Left ventricle myocardium inferior (tissue), 1 donor: ENCODE measurements around the gene SBF2. TPM values are rescaled to one million over a fixed set of nuclear protein-coding genes. Genes with fewer than 3 reads are reported as not detected.
A peak's percentile ranks its signal among the peaks of the same experiment; 100 is the strongest.

ENCODE experiments used
- DNase-seq: peaks from one replicate; pipeline ENCODE4 v3.0.0-alpha.2; 2020
- H3K27ac ChIP-seq: fragments of 200-600 bp; replicated peaks from 2 replicates; pipeline ENCODE4 v1.8.0; 2021
- H3K27me3 ChIP-seq: fragments of 200-600 bp; 2 replicates; pipeline ENCODE4 v1.8.0; 2021; ENCODE audit warnings: low read depth
- H3K36me3 ChIP-seq: fragments of 200-600 bp; 2 replicates; pipeline ENCODE4 v1.8.0; 2021
- H3K4me1 ChIP-seq: fragments of 200-600 bp; 2 replicates; pipeline ENCODE4 v1.8.0; 2021
- H3K4me3 ChIP-seq: fragments of 200-600 bp; 2 replicates; pipeline ENCODE4 v1.8.0; 2021; ENCODE audit warnings: mild to moderate bottlenecking, moderate library complexity
- H3K9me3 ChIP-seq: fragments of 200-600 bp; replicated peaks from 2 replicates; pipeline ENCODE4 v1.8.0; 2021
- CTCF ChIP-seq: fragments of 200-600 bp; IDR thresholded peaks from 2 replicates; pipeline ENCODE4 v1.8.0; 2021; ENCODE audit warnings: antibody characterized with exemption, mild to moderate bottlenecking, borderline replicate concordance
- intact Hi-C: fragments of 100-400 bp; cut with micrococcal nuclease; formaldehyde crosslinking; loops from one replicate; pipeline ENCODE4 v1.11.0; 2022
- total RNA-seq: library from RNA; stranded (reverse); fragmentation: NEBNext Ultra II Directional; extraction: Animal tissue kit (Norgen Biotek cat#: 25700); gene quantifications from one replicate; pipeline ENCODE4 v1.2.1, GENCODE V29; 2021
- donor health status: DM: no; HTN: yes; CAD: no; lungs with severe emphysema.

The SBF2 gene
- total RNA-seq, 1 donor from 2014 or later, result 17.8 TPM

DNA sequence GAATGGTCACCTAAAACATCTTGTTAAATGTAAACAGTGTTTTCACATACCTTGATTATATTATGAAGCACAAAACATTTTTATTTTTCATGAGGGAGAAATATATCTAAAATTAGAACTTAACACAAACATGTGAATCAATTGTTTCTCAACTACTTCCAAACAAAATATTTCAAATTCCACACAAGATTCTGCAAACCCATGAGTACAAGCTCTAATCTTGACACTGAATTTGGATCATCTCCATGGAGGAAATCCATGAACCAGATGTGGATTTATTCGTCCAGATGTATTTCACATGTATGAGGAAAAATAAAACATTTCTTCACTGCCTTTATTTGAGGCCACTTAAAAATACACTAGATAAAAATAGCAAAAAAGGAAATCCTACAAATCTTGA lies 184.2 kb downstream of the SBF2 start:
- H3K4me3 ChIP-seq, result no peak overlapping the region

DNA sequence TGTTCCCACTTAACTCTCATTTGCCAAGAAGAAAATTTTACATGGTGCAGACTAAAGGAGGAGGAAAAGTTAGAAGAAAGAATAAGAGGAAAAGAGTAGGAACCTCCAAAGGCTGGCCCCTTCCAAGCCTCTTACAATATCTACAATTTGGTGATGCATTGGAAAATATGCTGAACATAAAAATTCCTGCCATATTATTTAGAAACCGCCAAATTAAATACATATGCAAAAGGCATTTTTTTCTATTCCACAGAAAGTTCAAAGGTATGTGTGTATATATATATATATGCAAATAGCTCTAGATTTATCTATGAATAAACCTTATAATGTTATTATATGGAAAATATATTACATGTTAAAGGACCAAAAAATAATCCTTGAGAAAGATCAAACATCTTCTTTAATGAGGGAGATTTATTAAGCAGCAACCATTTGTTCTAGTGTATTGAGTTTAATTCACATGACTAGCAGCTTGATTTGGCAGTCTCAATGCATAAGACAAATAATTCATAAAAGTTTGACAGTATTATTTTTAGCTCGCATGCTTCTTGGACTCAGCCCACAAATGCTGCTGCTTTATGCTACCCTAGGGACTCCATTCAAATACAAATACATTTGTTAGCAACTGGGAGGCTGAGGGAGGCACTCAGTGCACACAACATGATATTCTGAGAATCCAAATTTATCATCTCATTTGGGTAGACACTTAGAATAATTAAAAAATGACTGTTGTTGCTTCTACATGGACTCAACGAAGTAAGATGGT lies 184.9 kb downstream of the SBF2 start:
- TF ChIP-seq CTCF, result no peak
- Histone ChIP-seq H3K9me3 (no peaks in the 10 kb centered on the region), H3K36me3 (no peaks in the 10 kb centered on the region), H3K4me1 (peaks cover 33% of the 10 kb centered on the region), H3K27me3 (no peaks in the 10 kb centered on the region), H3K4me3 (no peak overlapping the region), H3K27ac (peak overlapping the region; percentile 76)
- no peak for DNase-seq
- intact Hi-C loops, result no loop called here

More for the DNA sequence above, 184.2 kb downstream of the SBF2 start:
- H3K27me3 ChIP-seq, result no peaks in the 10 kb centered on the region
- H3K36me3 ChIP-seq, result no peaks in the 10 kb centered on the region
- peak overlapping the region; percentile 76 for H3K27ac ChIP-seq
- TF ChIP-seq CTCF, result no peak
- peaks cover 33% of the 10 kb centered on the region for H3K4me1 ChIP-seq
- DNase-seq, result no peak
- H3K9me3 ChIP-seq, result no peaks in the 10 kb centered on the region
- intact Hi-C loops, result no loop called here

- no peaks in the 10 kb centered on the region for H3K36me3 ChIP-seq
- H3K27me3 ChIP-seq, result no peaks in the 10 kb centered on the region
- TF ChIP-seq CTCF, result no peak
- DNase-seq, result no peak
- H3K27ac ChIP-seq, result no peak overlapping the region
- peaks cover 33% of the 10 kb centered on the region for H3K4me1 ChIP-seq
- no peaks in the 10 kb centered on the region for H3K9me3 ChIP-seq
- intact Hi-C loops, result no loop called here
- H3K4me3 ChIP-seq, result no peak overlapping the region
Observed at GRCh38 chr11:10107497-10107896, 186.5 kb downstream of the SBF2 start.

- no peak for TF ChIP-seq CTCF
- Histone ChIP-seq H3K4me1 (peaks cover 8% of the 10 kb centered on the region), H3K27ac (peak overlapping the region; percentile 67), H3K27me3 (no peaks in the 10 kb centered on the region), H3K36me3 (peaks cover 7% of the 10 kb centered on the region), H3K9me3 (peaks cover 34% of the 10 kb centered on the region), H3K4me3 (no peak overlapping the region)
- intact Hi-C loops, result no loop called here
- no peak for DNase-seq
Observed at GRCh38 chr11:10097615-10098014, 196.4 kb downstream of the SBF2 start.

GRCh38 chr11:10096987-10097386 lies 197.0 kb downstream of the SBF2 start:
- TF ChIP-seq CTCF, result no peak
- Histone ChIP-seq H3K4me3 (no peak overlapping the region), H3K36me3 (peaks cover 7% of the 10 kb centered on the region), H3K27me3 (no peaks in the 10 kb centered on the region), H3K9me3 (peaks cover 34% of the 10 kb centered on the region), H3K4me1 (peaks cover 8% of the 10 kb centered on the region), H3K27ac (peak overlapping the region; percentile 67)
- intact Hi-C loops, result no loop called here
- DNase-seq, result no peak
